NT2/D1 (cell line): ENCODE results near the gene SNTG2.

Source experiments
- DNase-seq: peaks from one replicate; pipeline ENCODE4 v3.0.0-alpha.2; 2011; ENCODE audit warnings: low read depth, low spot score
- H3K27me3 ChIP-seq: 2 replicates; pipeline ENCODE4 v1.6.0; 2011; ENCODE audit warnings: mild to moderate bottlenecking; ENCODE audit not compliant: insufficient read length, insufficient read depth
- H3K36me3 ChIP-seq: 2 replicates; pipeline ENCODE4 v1.6.1; 2011; ENCODE audit warnings: mild to moderate bottlenecking, low read length, mixed read lengths; ENCODE audit not compliant: insufficient read depth, insufficient read length
- H3K4me1 ChIP-seq: 2 replicates; pipeline ENCODE4 v1.5.1; 2011; ENCODE audit not compliant: insufficient read depth, insufficient read length
- H3K4me3 ChIP-seq: 2 replicates; pipeline ENCODE4 v1.5.1; 2011; ENCODE audit warnings: low read depth; ENCODE audit not compliant: insufficient read length
- H3K9ac ChIP-seq: 2 replicates; pipeline ENCODE4 v1.6.0; 2011; ENCODE audit warnings: low read depth; ENCODE audit not compliant: insufficient read length
- H3K9me3 ChIP-seq: 2 replicates; pipeline ENCODE4 v1.5.1; 2011; ENCODE audit warnings: mild to moderate bottlenecking, low read length; ENCODE audit not compliant: insufficient read depth
- SUZ12 ChIP-seq: IDR thresholded peaks from 2 replicates; pipeline ENCODE4 v1.6.1; 2011; ENCODE audit not compliant: insufficient read length, insufficient read depth; ENCODE audit errors: extremely low read depth
- YY1 ChIP-seq: IDR thresholded peaks from 2 replicates; pipeline ENCODE4 v1.6.1; 2011; ENCODE audit not compliant: insufficient read length, insufficient read depth
- ZNF274 ChIP-seq: IDR thresholded peaks from 2 replicates; pipeline ENCODE4 v1.6.1; 2011; ENCODE audit warnings: mild to moderate bottlenecking, low read depth, low read length

Gene SNTG2

DNA sequence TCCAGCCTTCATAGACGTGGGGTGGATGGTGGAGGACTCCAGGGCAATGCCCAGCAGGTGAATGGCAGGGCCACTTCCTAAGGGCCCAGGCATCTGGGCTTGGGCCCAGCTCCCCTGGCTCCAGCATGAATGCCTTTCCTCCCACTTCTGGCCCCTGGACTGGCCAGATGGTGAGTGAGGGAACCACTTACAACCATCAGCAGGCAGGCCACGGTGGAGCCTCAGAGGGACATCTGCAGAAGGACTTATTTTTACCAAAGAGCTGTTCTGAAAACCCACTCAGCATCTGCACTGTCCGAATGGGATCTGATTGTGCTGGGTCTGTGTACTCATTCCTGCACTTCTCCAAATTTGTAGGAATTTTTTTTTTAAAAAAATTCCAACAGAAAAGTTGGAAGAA lies 69.6 kb downstream of the SNTG2 start:
- Histone ChIP-seq H3K27me3 (no peaks in the 10 kb centered on the region), H3K36me3 (no peaks in the 10 kb centered on the region), H3K4me3 (no peak overlapping the region), H3K4me1 (no peaks in the 10 kb centered on the region), H3K9ac (no peak overlapping the region), H3K9me3 (no peaks in the 10 kb centered on the region)
- no peak for TF ChIP-seq YY1
- no peak for TF ChIP-seq ZNF274
- TF ChIP-seq SUZ12 = no peak
- DNase-seq = no peak

DNA sequence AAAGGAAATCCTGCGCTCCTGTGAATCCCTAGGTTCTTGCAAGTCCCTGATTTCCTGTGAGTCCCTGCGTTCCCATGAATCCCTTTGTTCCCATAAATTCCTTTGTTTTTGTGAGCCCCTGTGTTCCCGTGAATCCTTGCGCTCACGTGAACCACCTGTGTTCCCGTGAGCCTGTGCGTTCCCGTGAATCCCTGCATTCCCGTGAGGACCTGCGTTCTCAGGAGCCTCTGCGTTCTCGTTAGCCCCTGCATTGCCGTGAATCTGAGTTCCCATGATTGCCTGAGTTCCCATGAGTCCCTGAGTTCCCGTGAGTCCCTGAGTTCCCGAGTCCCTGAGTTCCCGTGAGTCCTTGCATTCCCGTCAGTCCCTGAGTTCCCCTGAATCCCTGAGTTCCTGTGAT lies 71.5 kb downstream of the SNTG2 start:
- TF ChIP-seq SUZ12 (no peak), YY1 (no peak), ZNF274 (no peak)
- Histone ChIP-seq H3K36me3 (no peaks in the 10 kb centered on the region), H3K9ac (no peak overlapping the region), H3K4me1 (no peaks in the 10 kb centered on the region), H3K27me3 (no peaks in the 10 kb centered on the region), H3K9me3 (no peaks in the 10 kb centered on the region), H3K4me3 (no peak overlapping the region)
- DNase-seq = peak; percentile 11

DNA sequence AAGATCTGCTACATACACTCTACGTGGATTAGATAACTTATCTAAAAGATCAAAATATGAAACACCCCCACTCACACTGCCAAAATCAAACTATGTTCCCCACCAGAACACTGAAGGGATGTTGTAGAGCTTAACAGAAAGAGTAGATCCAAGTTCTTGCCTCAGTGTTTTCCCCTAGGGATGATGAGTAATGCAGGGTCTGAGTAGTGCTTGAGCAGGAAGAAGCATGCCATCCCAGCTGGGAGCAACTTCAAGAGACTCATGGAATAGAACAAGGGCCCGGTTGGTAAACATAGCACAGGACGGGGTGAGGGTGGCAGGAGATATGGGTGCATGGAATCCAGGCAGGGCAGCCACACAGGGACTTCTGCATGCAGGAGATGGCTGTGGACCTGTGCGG lies 74.3 kb downstream of the SNTG2 start:
- H3K9me3 ChIP-seq = no peaks in the 10 kb centered on the region
- no peaks in the 10 kb centered on the region for H3K27me3 ChIP-seq
- no peak for DNase-seq
- no peaks in the 10 kb centered on the region for H3K4me1 ChIP-seq
- no peak overlapping the region for H3K4me3 ChIP-seq
- no peak overlapping the region for H3K9ac ChIP-seq
- H3K36me3 ChIP-seq = no peaks in the 10 kb centered on the region
- no peak for TF ChIP-seq SUZ12

DNA sequence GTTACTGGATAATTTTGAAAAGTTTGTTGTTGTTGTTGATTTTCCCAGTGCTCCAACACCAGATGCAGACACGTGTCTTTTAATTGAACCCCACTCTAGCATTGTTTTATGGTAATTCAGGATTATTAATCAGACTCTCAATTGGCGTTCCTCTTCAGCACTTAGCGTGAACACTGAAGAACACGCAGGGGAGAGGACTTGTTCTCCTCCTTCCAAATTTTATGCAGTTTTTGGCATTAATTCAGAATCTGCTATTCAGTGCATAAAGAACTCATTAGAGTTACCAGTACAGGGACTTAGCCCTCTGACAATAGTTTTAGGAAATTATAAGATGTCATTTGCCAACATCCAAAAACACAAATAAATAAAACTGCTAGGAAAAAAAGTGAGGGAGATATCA lies 75.5 kb downstream of the SNTG2 start:
- Histone ChIP-seq H3K36me3 (no peaks in the 10 kb centered on the region), H3K27me3 (no peaks in the 10 kb centered on the region), H3K9me3 (no peaks in the 10 kb centered on the region), H3K4me1 (no peaks in the 10 kb centered on the region), H3K4me3 (no peak overlapping the region), H3K9ac (no peak overlapping the region)
- DNase-seq = no peak
- TF ChIP-seq YY1 (no peak), ZNF274 (no peak), SUZ12 (no peak)

DNA sequence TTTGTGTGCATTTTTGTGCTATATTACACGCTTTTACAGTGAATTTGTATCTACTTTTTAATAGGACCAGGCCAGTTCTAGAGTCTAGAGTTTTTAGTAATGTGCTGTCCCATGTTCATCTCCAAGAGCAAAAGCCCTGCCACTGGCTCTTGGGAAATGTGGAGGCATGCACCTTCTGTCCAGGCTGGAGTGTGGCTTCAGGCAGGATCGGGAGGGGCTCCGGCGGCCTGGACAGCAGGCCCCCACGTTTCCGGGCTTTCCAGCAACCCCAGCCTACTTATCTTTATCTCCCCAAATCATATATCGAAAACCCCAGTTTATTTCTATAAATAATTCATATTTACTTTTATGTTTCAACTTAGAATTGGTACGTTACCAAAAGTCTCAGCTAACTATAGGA lies 78.2 kb downstream of the SNTG2 start:
- TF ChIP-seq YY1 (no peak), SUZ12 (no peak)
- DNase-seq = no peak

DNA sequence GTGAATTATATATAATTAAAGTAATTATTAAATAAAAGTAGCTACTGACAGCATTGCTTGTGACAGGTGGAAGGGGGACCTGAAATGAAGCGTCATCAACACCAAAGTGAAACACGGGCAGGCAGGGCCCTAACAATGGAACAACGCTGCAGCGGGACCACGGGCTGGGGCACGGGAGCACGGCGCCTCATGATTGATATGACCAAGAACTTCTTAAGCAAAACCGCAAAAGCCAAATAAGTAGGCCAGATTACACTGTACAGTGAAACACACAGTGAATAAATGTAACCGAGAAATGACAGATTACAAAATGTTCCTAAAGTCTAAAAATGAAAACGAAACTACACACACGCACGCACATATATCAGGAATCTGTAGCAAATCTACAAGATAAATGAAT lies 81.4 kb downstream of the SNTG2 start:
- TF ChIP-seq YY1 = no peak
- TF ChIP-seq SUZ12 = no peak
- TF ChIP-seq ZNF274 = no peak
- no peaks in the 10 kb centered on the region for H3K27me3 ChIP-seq
- H3K4me1 ChIP-seq = peaks cover 2% of the 10 kb centered on the region
- H3K9me3 ChIP-seq = no peaks in the 10 kb centered on the region
- H3K4me3 ChIP-seq = no peak overlapping the region
- H3K36me3 ChIP-seq = no peaks in the 10 kb centered on the region
- DNase-seq = no peak
- no peak overlapping the region for H3K9ac ChIP-seq

More for the DNA sequence above, 78.2 kb downstream of the SNTG2 start:
- H3K9me3 ChIP-seq = no peaks in the 10 kb centered on the region
- no peaks in the 10 kb centered on the region for H3K27me3 ChIP-seq
- no peak overlapping the region for H3K9ac ChIP-seq
- no peaks in the 10 kb centered on the region for H3K36me3 ChIP-seq
- no peak overlapping the region for H3K4me3 ChIP-seq
- H3K4me1 ChIP-seq = peaks cover 2% of the 10 kb centered on the region

DNA sequence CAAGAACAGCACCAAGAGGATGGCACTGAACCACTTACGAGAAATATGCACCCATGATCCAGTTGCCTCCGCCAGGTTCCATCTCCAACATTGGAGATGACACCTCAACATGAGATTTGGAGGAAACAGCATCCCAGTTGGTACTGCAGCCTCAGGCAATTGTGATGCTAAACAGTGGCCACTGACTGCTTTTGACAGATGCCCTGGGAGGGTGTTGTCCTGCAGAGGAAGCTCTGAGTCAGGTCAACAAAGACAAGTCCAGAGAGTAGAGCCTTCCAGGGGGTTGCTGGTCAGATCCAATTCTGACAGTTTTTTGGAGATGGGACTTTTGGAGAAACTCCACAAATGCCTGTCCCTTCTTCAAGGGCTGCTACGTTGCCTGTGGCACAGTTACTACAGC lies 82.4 kb downstream of the SNTG2 start:
- H3K4me1 ChIP-seq = peaks cover 2% of the 10 kb centered on the region

DNA sequence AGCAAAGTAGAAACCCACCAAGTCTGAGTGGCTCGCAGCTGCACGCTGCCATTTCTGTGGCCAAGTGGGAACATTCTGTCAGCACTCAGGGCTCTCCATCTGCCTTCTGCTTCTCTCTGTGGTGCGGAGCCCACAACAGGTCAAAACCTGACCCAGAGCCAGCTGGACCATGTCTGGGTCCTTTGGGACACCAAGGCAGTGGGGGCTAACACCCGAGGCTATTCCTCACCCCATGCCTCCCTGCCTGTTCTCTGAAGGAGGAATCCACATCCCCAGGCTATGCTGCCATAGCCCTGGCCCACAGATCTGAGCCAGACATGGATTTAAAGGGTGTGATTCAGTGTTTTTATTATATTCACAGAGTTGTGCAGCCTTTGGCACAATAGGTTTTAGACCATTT lies 86.4 kb downstream of the SNTG2 start:
- Histone ChIP-seq H3K4me1 (peaks cover 2% of the 10 kb centered on the region), H3K9ac (no peak overlapping the region), H3K4me3 (no peak overlapping the region), H3K27me3 (no peaks in the 10 kb centered on the region), H3K9me3 (no peaks in the 10 kb centered on the region; the same call in 1 of the 2 replicates), H3K36me3 (no peaks in the 10 kb centered on the region)
- TF ChIP-seq ZNF274 (no peak), SUZ12 (no peak), YY1 (no peak)
- DNase-seq = no peak

More for the DNA sequence above, 82.4 kb downstream of the SNTG2 start:
- Histone ChIP-seq H3K27me3 (no peaks in the 10 kb centered on the region), H3K9me3 (no peaks in the 10 kb centered on the region), H3K36me3 (no peaks in the 10 kb centered on the region), H3K9ac (no peak overlapping the region), H3K4me3 (no peak overlapping the region)
- TF ChIP-seq ZNF274 (no peak), YY1 (no peak), SUZ12 (no peak)
- peak; percentile 27 for DNase-seq
